Stimulated activated CD8-positive, alpha-beta memory T cell treated with anti-CD3 and anti-CD28 coated beads, Interleukin-4, amount 100 ng/mL, for 48 hours (primary cell): ENCODE measurements around the gene FOSB.
"Not testable (repeated sequence)": the region's sequence is repeated elsewhere in the genome, so short reads cannot be mapped to it uniquely, and the experiment has no call there.

Source experiments
- DNase-seq: peaks from one replicate; pipeline ENCODE4 v3.0.0-alpha.2; 2020

The FOSB gene

DNA sequence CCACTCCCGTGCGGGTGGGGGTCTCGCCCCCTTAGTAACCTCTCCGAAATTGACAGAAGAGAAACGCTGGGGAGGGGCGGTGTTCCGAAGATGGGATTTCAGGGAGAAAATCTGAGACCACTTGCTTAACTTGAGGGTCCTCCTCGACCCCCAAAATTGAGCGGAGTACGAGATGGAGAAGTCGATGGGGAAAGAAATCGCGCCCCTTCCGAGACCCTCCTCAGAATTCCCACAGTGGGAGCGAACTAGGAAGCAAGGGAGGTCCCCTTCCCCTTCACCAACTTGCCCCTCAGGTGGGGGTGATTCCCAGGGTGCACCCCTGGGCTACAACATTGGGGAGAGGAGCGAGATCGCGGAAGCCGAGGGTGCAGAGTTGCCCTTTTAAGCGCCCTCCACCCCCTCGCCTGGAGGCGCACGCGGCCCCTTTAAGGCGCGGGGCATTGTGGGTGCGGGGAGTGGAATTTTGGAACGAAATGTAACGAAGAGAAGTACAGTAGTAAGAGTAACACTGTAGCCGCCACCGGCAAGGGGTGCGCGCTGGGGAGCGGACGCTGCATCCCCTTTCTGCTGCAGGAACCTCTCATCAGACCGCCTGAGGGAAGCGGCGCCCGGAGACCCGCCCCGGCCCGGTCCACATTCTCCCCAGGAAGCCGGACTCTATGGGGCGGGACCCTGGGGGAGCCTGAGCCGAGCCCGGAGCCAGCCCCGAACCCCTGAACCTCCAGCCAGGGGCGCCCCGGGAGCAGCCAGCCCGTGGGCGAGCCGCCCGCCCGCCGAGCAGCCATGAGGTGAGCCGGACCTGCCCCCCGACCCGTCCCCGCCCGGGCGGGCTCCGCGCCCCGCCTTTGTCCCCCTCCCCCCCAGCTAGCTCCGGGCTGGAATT lies 39.4 kb downstream of the FOSB start, which contains the start of gene VASP:
Gene VASP, plus strand, starts transcription at position 491 of the 883 bp plus-strand sequence. Its CDS starts 293 bp downstream, at position 784.
- DNase-seq = peak; percentile 93

DNA sequence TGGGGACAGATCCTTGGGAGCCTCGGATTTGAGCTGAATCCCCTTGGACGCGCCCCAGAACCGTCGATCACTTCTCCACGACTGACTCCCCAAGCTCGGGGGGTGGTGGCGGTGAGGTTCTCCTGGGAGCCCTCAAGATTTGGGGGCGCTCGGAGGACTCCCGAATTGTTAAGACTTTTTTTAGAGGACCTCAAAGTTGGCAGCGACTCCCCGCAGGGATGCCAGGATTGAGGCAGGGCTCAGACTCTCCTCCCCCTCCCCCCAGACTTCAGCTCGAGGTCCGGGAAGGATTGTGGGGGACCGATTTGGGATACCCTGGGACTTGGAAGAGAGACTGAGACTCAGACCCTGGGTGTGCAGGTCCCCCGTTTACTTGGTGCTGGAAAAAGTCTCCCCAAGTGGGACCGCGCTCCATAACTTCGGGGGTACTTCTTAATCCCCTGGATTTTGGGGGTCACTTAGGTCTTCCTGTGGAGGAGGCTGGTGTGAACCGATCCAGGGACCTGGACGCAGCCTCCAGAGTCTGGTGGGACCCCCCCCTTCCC lies 40.1 kb downstream of the FOSB start:
- DNase-seq = no peak

DNA sequence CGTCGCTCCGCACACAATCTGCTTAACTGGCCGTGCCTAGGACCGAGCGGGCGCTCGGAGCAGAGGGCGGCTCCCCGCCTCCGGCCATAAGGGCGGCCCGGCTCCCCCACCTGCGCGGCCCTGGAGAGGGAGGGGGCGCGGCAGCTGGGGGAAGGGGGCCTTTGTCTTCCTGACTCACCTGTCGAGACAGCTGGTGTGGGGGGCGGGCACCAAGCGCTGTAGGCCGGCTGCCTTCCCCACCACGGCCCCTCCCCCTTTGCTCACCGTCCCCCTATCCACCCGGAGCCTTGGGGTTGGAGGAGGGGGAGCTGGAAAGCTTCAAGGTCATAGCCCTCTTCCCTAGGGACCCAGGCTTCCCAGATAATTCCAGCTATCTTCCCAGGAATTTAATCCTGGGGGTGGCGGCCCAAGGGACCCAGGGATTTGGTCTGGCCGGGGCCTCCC lies 40.6 kb downstream of the FOSB start:
- DNase-seq = peak; percentile 75

DNA sequence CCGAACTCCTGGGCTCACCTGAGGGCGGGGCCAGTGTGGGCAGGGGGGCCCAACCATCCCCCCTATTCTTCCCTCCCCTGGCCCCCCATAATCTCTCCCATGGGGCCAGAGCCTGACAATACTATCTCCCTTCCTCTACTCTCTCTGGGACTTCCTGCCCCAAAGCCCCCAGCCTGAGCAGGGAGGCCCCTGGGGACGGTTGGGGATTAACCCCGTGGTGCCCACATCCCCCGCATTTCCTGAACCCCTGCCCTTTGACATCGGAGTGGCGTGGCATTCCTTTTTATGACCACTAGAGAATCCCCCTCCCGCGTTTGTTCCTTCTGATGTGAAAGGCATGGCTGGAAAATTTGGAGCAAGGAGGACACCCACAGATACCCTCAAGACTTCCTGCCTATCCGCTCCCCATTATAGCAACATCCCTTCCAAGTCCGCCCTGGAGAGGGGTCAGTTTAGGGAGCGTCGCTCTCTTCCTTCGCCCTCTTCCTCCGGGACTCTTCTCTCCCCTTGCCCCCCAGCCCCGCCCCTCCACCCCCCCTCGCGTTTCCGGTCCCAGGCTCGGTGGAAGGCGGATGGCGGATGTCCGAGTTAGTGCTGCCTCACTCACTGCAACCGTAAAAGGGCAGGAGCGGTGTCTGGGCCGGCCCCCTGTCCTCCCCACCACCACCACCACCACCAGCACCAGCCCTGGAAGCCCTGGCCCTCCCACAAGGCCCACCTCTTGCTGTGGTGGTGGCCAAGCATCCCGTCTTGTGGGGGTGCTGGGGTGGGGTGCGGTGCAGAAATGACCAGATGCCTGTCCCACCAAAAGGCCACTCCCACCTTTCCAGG lies 41.3 kb downstream of the FOSB start:
- peak; percentile 69 for DNase-seq

DNA sequence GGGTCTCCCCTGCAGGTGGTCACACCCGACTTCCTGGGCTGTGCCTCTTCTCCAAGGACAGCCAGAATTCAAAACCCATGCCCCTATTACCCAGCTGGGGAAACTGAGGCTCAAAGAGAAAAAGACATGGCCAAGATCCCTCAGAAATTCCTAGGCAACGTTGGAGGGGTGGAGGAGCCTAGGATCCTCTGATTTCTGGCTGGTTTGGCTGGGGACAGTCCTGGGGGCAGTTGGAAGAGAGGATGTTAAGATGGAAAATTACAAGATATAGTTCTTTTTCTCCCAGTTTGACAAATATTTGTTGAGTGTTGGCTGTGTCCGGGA lies 41.9 kb downstream of the FOSB start:
- DNase-seq = no peak

DNA sequence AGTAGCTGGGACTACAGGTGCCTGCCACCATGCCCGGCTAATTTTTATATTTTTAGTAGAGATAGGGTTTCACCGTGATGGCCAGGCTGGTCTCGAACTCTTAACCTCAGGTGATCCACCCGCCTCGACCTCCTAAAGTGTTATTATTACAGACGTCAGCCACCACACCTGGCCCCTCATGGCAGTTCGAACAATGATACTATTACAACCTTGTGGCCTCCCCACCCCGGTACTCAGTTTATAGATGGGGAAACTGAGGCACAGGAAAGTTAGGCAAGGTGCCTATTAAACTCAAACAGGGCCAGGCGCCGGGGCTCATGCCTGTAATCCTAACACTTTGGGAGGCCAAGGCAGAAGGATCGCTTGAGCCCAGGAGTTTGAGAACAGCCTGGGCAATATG lies 42.6 kb downstream of the FOSB start:
- DNase-seq = not testable (repeated sequence)

DNA sequence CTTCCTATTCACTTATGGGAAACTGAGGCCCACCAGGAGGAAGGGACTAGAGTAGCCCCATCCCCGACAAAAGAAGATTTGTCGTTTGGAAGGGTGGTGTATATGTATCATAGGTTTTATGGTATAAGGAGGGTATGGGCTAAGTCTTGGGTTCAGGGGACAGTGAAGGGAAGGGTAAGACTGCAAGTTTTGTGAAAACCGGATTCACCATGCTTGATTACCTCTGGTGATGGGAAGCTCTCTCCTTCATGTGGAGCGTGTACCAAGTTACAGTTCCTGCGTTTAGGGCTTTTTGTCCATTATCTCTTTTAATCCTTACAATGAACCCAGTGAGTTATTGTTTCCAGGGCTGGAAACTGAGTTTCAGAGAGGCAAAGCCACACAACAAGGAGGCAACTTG lies 43.3 kb downstream of the FOSB start:
- no peak for DNase-seq

DNA sequence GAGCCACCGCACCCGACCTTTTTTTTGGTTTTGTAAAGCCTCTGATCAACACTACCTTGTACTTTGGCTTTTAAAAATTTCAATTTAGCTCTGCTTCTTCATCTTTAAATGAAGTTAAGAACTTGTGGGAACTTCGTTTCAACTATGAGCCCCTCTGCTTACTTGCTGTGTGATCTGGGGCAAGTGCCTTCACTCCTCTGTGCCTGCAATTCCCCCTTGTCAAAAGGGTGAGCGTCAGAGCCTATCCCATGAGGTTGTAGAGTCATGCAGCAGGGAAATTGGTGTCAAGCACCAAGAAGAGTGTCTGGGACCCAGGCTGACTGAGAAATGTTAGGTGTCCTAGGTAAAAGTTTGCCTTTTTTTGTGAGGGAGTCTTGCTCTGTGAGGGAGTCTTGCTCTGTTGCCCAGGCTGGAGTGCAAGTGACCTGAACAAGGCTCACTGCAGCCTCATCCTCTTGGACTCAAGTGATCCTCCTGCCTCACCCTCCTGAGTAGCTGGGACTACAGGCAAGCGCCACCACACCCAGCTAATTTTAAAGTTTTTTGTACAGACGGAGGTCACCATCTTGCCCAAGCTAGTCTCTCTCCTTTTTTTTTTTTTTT lies 45.2 kb downstream of the FOSB start:
- no peak for DNase-seq

DNA sequence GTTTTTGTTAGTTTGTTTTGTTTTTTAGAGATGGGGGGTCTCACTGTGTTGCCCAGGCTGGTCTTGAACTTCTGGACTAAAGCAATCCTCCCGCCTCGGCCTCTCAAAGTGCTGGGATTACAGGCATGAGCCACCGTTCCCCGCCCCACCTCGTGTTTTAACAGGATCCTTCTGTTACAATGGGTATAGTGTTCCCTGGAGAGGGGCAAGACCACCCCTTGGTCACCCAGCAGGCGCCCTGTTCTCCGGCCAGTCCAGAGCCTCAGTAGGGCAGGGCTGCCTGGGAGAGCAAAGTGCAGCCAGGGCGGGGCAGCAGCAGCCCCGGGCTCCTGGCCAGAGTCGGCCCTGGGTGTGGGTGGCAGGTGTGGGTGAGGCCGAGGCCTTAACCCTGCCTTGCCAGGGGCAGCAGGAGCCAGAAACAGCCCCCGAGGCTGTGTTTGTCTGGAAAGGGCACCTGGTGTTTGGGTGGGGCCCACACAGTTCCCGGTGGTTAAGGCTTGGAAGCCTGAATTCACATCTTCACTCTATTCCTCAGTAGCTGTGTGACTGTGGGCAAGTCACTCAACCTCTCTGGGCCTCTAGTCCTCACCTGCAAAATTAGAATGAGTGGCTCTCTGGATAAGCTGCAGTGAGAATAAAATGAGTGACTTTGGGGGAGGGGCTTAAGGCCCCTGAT lies 46.7 kb downstream of the FOSB start:
- DNase-seq = no peak

DNA sequence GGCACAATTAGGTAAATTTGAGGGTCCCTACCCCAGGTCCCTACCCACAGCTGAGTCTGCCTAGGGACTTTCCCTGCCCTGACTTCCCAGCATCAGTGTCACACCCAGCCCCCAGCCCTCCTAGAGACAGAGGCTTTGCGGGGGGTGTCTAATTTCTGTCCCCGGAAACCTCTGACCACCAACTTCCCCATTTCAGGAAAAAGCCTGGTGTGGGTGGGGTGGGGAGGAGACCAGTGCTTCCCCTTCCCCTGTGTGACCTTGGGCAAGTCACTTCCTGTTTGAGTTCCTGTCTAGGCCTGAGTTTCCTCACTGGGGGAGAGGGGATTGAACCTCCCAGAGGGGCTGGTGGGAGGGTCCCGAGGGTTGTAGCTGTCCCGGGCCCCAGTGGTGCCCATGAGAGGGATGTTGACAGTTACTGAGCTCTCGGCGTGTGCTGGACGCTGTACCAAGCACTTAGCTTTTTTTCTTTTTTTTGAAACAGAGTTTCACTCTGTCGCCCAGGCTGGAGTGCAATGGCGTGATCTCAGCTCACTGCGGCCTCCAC lies 47.4 kb downstream of the FOSB start:
- peak; percentile 59 for DNase-seq

DNA sequence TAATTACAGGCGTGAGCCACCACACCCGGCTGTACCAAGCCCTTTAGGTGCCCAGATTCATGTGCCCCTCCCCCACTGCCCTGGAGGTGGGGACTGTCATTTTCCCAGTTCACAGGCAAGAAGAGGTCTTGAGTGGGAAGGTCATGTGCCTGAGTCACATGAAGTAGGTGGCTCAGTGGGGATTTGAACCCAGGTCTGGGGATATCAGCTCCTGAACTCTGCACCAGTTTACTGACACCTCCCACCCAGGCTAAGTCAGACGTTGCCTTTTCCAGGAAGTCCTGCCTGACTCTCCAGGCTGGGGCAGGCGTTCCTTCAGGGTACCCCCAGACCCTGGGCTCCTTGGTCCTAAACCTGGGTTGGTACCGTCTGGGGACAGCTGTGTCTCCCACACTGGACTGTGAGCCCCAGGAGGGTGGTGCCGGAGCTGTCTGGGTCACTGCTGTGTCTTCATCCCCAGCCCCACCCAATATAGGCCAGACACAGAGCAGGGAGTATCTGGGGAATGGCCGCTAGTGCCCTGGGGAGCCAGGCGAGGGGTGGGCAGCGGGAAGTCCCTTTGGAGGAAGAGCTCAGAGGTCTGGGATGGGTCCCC lies 48.1 kb downstream of the FOSB start:
- no peak for DNase-seq

DNA sequence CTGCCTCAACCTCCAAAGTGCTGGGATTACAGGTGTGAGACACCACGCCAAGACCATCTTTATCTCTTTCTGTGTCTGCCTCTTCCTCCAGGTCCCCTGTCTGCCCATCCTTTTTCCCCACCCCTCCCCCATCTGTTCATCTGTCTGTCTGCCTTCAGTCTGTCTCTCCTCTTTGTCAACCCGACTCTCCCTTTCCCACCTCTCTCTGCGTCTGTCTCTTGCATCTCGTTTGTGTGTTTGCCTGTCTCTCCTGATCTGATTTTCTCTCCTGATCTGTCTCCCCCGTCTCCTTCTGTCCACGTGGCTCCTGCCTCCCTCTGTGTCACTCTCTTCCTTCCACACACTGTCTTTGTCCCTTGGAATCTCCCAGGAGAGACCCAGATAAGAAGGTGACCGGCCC lies 49.4 kb downstream of the FOSB start:
- no peak for DNase-seq

DNA sequence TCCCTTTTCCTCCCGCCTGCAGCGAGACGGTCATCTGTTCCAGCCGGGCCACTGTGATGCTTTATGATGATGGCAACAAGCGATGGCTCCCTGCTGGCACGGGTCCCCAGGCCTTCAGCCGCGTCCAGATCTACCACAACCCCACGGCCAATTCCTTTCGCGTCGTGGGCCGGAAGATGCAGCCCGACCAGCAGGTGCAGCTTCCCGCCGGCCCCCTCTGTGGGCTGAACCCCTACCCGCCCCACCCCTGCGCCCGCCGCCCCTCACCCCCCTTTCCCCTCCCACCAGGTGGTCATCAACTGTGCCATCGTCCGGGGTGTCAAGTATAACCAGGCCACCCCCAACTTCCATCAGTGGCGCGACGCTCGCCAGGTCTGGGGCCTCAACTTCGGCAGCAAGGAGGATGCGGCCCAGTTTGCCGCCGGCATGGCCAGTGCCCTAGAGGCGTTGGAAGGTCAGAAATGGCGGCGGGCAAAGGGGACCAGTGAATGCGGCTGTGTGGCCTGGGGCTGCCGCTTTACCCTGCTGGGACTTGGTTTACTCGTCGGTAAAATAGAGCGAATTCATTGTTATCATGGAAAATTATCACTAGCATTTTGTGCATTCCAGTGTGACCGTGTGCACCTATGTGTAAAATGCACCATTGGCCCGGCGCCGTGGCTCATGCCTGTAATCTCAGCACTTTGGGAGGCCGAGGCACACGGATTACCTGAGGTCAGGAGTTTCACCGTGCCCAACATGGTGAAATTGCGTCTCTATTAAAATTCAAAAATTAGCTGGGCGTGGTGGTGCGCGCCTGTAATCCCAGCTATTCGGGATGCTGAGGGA lies 50.1 kb downstream of the FOSB start:
- DNase-seq = no peak

DNA sequence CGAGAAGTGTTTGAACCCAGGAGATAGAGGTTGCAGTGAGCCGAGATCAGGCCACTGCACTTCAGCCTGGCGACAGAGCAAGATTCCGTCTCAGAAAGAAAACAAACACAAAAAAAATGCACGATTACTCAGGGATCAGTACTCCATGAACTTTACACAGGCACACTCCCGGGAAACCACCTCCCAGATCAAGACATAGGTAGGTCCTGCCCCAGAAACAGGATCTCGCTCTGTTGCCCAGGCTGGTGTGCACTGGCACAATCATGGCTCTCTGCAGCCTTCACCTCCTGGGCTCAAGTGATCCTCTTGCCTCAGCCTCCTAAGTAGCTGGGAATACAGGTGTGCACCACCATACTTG lies 50.7 kb downstream of the FOSB start:
- DNase-seq = no peak

DNA sequence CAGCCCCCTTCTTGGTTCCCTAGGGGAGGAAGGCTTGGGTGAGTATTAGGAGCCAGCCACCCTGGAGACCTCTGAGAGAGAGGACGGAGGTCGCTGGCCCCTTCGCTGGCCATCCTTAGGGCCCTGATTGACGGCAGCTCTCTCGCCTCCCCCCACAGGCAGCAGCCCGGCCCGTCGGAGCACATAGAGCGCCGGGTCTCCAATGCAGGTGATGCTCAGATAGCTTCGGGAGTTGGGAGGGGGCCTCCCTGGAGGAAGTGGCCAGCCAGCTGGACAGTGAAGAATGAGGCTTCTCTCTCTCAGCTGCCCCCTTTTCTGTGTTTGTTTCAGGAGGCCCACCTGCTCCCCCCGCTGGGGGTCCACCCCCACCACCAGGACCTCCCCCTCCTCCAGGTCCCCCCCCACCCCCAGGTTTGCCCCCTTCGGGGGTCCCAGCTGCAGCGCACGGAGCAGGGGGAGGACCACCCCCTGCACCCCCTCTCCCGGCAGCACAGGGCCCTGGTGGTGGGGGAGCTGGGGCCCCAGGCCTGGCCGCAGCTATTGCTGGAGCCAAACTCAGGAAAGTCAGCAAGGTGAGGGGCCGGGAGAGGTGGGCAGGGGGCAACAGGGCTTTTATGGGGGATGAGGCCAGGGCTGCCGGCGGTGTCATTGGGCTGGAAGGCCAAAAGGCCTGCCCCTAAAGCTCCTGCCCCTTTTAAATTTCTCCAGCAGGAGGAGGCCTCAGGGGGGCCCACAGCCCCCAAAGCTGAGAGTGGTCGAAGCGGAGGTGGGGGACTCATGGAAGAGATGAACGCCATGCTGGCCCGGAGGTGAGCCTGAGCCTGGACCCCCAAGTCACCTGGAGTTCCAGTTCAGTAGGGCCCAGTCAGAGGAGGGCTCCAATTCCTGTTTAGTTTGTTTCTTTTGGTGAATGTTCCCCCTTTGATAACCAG lies 54.5 kb downstream of the FOSB start:
- DNase-seq = no peak

DNA sequence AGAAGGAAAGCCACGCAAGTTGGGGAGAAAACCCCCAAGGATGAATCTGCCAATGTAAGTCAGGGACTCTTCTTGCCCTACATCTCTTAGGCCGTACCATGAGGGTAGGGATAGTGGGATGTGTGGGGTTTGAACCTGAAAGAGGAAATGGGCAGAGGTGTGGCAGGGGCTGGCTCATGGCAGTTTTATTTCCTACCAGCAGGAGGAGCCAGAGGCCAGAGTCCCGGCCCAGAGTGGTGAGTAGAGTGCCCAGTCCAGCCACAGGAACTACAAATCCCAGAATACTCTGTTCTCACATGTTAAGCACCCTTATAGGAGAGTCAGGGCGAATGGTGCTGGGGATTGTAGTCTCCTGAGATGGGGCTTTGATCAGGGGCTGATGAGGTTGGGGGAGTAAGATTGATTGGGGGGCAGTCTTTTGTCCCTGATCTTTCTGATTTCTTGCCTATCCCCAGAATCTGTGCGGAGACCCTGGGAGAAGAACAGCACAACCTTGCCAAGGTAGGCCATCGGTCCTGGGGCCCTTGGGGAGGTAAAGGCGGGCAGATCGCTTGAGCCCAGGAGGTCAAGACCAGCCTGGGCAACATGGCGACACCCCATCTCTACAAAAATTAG lies 56.0 kb downstream of the FOSB start:
- peak; percentile 80 for DNase-seq

DNA sequence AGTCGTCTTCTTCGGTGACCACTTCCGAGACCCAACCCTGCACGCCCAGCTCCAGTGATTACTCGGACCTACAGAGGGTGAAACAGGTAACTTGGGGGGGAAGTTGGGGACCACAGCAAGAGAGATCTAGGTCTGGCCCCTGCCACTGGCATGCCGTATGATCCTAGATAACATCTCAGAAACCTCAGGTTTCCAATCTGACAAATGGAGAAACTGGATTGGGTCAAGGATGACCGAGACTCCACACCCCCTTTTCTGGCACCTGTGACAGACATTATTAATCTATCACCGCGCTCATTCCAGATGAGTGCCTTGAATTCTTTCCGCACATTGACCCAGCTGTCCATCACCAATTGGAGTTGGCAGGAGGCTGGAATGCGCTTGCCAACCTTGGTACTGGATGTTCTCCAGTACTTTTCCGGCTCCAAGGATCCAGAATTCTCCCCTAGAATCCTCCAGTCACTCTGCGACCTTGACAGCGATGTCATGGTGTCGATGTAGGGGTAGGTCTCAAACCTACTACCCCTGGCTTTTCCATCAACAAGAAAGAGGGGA lies 56.9 kb downstream of the FOSB start:
- DNase-seq = no peak
